Frontal cortex (tissue), 4 donors: ENCODE results near the gene CD300A. TPM values are rescaled to one million over a fixed set of nuclear protein-coding genes. Genes with fewer than 3 reads are reported as not detected.
A peak's percentile ranks its signal among the peaks of the same experiment; 100 is the strongest.

ENCODE experiments used
- DNase-seq, 2 donors: peaks; one replicate each; pipeline ENCODE4 v3.0.0; 2012; ENCODE audit warnings: low spot score in 2 of 2
- FAIRE-seq: peaks from 2 replicates; lab custom pipeline; 2012; peaks lifted over from hg19 to GRCh38; lab: Jason Lieb, UNC
- total RNA-seq: library from RNA; depleted of rRNA; stranded (reverse); fragments of >200 nt; gene quantifications from one replicate; pipeline ENCODE4 v1.2.3, GENCODE V29; 2014
- donor health status: control.
- donor health status: control.
- donor health status: control.

CD300A gene
- total RNA-seq, 1 donor from 2014 or later, result 2.4 TPM

DNA sequence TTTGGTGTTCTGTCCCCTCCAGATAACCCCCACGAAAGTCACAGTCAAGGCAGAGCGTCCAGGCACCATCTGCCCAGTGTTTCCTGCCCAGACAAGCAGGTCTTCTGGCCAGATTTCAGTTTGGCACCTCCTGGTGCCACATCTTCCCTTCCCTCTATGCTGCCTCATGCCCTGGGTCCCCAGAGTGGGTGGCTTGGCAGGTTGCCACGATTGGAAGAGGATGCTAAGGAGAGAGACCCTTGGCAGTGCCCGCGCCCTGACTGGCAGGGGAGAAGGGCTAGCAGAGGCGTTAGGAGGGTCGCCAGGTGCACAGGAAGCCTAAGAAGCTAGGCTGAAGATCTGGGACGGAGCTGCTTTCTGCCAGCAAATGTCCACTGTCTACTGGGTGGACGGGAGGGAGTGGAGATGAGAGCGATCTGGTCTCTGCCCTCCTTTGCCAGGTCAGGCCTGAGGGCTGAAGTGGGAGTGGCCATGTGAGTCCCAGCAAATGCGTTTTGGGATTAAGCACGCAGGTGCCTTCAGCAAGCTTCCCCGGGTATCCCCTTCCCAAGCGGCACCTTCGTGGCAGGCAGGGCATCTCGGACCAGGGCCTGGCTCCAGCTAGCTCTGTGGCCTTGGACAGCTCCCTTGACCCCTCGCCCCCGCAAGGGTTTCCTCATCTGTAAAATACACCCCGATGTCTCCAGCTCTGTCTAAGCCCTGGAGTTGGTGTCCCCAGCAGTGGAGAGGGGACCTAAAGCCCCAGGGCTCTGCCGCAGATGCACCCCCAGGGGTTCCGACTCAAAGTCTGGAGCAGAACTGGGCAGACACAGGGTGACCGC, 13.4 kb upstream of the CD300A start:
- DNase-seq (no peak), FAIRE-seq (no peak)

DNA sequence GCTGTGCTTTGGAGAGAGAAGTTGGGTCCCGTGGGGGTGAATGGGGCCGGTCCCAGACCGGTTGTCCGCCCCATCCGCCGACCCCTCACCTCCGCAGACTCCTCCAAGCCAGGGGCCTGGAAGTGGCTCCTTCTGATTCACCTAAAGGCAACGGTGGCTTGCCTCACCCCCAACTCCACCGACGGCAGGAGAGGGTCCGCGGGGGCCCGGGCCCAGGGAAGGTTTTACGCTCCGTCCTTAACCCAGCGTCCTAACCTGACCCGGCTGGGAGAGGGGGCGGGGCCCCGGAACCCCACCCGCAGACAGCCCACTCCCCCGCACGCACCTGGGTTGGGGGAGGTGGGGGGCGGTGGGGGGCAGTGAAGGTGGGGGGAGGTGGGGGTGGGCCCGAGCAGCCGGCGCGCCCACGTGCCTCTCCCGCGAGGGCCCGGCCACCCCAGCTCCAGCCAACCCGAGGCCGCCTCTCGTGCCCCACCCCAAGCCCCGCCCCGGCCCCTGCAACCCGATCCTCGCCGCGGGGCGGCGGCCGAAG, 12.7 kb upstream of the CD300A start:
- FAIRE-seq (no peak), DNase-seq (peak; percentile 89 to 96)

GRCh38 chr17:74454197-74455024, 12.0 kb upstream of the CD300A start:
- no peak for FAIRE-seq

DNA sequence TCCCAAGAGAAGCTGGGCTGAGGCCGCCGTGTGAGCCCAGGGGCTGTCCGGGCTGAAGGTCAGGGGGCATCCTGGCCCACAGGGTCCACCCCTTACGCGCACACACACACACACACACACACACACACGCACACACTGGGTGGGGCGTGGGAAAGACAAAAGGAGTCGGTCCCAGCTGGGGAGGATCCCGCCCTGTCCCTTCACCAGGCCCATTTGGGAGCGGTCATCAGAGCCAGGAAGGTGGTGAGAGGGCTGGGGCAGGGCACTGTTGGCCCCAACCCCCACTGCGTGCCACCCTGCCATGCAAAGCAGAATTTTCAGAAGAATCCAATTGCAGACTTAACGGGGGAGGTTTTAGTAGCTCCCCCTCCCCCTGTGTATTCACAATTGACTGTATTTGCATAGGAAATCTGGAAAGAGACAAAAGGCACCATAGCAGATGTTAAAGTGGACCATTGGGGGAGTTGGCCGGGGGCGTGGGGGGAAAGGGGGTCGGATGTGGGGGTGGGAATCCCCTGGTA, 11.3 kb upstream of the CD300A start:
- no peak for DNase-seq

More at GRCh38 chr17:74454197-74455024, 12.0 kb upstream of the CD300A start:
- no peak for DNase-seq

DNA sequence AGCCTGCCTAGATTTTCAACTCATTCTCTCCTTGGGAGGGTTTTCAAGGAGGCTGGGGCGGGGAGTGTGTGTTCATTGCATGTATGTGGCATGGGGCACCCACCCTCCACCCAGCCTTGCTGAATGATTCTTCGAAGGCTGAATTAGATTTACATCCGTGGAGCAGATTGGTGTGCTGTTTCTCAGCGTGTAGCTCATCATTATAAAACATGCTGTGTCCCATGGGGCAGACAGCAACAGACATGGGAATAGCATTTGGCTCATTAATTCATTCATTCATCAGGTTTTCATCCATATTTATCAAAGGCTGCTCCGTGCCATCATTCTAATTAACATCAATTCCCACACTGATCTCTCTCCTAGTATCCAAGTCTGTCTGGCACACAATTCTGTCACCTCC, 10.6 kb upstream of the CD300A start:
- FAIRE-seq (no peak), DNase-seq (no peak)

More for the DNA sequence above, 11.3 kb upstream of the CD300A start:
- no peak for FAIRE-seq

DNA sequence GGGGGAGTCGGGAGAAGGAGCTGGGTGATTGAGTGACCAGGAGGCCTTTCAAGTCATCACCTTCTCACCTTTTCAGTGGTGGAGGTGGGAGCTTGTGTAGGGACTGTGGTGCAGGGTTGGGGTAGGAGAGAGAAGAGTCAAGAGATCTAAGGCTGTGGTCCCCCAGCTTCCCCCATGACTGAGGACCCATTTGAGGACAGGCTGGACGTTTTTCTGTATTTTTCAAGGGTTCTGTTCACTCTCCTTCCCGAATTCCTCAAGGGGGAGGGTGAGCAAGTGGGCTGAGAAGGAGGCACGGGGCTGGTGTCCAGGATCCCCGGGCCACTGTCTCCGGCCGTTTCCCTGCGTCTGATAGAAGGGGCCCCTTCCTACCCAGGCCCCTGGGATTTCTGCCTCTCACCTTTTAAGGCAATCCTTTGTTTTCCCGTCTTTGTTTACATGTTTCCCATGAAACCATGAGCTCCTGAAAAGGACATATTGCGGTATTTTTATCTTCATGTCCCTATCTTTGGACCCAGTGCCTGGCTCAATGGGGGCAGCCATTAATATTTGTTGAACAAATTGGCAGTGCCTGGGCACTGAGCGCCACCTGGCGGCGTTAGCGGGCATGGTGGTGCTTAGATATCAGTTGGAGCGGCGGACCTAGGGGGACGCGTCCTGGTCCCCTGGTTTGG, 9.2 kb upstream of the CD300A start:
- DNase-seq (peak; percentile 72 to 77), FAIRE-seq (no peak)

- FAIRE-seq (no peak), DNase-seq (no peak)
Measured at GRCh38 chr17:74457820-74458166, 8.6 kb upstream of the CD300A start.

DNA sequence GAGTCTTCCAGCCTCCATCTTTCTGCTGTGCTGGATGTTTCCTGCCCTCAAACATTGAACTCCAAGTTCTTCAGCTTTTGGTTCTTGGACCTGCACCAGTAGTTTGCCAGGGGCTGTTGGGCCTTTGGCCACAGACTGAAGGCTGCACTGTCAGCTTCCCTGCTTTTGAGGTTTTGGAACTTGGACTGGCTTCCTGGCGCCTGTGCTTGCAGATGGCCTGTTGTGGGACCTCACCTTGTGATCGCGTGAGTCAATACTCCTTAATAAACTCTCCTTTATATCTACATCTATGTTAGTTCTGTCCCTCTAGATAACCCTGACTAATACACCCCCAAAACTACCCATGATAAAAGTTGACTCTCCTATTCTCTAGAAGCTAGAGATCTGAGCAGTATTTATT, 7.6 kb upstream of the CD300A start:
- FAIRE-seq (no peak), DNase-seq (no peak)

GRCh38 chr17:74459622-74460021, 6.8 kb upstream of the CD300A start:
- FAIRE-seq (no peak), DNase-seq (no peak)

GRCh38 chr17:74460241-74460640, 6.2 kb upstream of the CD300A start:
- FAIRE-seq (no peak), DNase-seq (no peak)

DNA sequence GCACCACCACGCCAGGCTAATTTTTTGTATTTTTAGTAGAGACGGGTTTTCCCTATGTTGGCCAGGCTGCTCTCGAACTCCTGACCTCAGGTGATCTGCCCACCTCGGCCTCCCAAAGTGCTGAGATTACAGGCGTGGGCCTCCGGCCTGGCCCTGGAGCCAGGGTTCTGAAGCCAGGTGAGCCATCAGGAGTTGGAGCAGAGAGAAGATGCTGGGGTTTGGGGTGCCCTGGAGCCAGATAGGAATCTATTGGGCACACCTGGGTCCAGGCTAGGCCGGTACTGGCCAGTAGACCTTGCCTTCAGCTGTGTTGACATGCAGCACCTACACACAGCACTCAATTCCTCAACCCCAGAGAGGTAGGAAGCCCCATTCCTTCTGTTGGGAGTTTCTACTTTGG, 5.4 kb upstream of the CD300A start:
- FAIRE-seq (no peak), DNase-seq (no peak)

DNA sequence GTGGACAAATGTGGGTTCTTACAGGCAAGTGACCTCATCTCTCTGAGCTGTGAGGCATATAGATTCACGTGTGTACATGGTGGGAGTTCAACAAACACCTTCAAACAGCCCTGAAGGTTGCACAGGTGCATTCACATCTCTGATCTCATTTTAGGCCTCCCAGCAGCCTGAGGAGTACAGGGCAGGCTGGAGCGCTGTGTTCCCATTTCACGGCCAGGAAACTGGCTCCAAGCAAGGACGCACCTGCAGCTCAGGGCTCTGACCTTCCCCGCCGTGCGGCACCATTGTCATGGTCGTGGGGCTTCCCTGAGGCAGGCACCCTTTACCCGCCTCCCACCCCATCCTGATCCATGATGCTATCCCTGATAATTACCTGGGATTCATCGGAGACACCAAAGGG, 4.8 kb upstream of the CD300A start:
- FAIRE-seq (no peak), DNase-seq (no peak)

GRCh38 chr17:74464730-74465377, 1.6 kb upstream of the CD300A start:
- DNase-seq, result no peak
- FAIRE-seq, result no peak

GRCh38 chr17:74465378-74466110, 890 bp upstream of the CD300A start:
- DNase-seq (no peak), FAIRE-seq (no peak)

GRCh38 chr17:74466828-74467184, 372 bp downstream of the CD300A start:
- no peak for DNase-seq
- no peak for FAIRE-seq

- no peak for FAIRE-seq
- DNase-seq, result no peak
Measured at GRCh38 chr17:74467221-74467951, 952 bp downstream of the CD300A start.

DNA sequence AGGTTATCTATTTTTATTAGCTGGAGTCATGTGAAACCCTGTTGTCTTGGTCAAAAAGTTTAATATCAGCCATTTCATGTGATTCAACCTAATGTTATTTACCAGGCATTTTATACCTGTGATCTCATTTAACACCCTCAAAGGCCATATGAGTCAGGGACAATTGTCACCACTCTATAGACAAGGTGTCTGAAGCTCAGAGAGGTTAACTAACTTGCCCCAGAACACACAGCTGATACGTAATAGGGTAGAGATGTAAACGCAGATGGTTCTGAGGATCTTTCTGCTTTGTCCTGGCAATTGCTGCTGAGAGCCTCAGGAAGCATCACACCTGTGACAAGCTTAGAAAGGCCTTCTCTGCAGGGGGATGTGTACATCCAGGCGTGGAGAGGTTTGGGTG, 4.9 kb downstream of the CD300A start:
- no peak for FAIRE-seq
- DNase-seq, result no peak

DNA sequence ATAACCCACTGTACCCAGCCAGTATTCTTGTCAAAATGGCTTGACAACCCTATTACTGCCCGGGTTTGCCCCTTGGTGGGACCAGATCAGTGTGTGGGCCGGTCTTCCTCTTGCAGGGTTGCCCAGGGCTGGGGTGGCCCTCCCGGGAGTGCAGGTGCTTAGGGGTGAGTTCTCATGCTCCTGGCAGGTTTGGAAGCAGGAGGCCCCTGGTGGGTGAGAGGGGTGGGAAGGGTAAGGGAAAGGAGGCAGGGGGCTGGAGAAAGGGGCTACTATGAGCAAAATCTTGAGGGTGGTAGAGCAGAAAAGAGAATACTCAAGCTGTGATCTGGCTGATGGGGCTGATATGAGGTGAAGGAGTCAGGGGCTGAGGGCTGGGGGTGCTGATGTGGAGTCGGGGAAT, 6.5 kb downstream of the CD300A start:
- no peak for DNase-seq
- no peak for FAIRE-seq
